Mesodermal cell (in vitro differentiated cells): ENCODE data around the gene PCSK5.
"Not testable (repeated sequence)": the region's sequence is repeated elsewhere in the genome, so short reads cannot be mapped to it uniquely, and the experiment has no call there.

Source experiments
- H3K27ac ChIP-seq: 2 replicates; pipeline ENCODE4 v1.7.0; 2013; ENCODE audit warnings: mild to moderate bottlenecking, low read depth, low read length, moderate library complexity; ENCODE audit not compliant: severe bottlenecking
- H3K36me3 ChIP-seq: 2 replicates; pipeline ENCODE4 v1.7.1; 2013; ENCODE audit warnings: mild to moderate bottlenecking, low read length, moderate library complexity; ENCODE audit not compliant: control insufficient read depth, insufficient read depth
- H3K4me1 ChIP-seq: one replicate; pipeline ENCODE4 v1.7.1; 2013; ENCODE audit warnings: mild to moderate bottlenecking, low read length; ENCODE audit not compliant: insufficient read depth, control insufficient read depth, poor library complexity, severe bottlenecking
- H3K4me3 ChIP-seq: 2 replicates; pipeline ENCODE4 v1.7.0; 2013; ENCODE audit warnings: low read length, control low read depth, mild to moderate bottlenecking; ENCODE audit not compliant: insufficient read depth, poor library complexity, severe bottlenecking; ENCODE audit errors: extremely low read depth
- H3K9me3 ChIP-seq: 2 replicates; pipeline ENCODE4 v1.7.1; 2013; ENCODE audit warnings: mild to moderate bottlenecking, low read length, moderate library complexity; ENCODE audit not compliant: control insufficient read depth
- WGBS, 2 experiments: methylation state at CpG; one replicate each; pipeline ENCODE4 v1.1.5; 2013; ENCODE audit warnings: missing lambda C conversion rate in 2 of 2; ENCODE audit not compliant: insufficient coverage in 2 of 2; 5-methylcytosine and 5-hydroxymethylcytosine counted together

Gene PCSK5

DNA sequence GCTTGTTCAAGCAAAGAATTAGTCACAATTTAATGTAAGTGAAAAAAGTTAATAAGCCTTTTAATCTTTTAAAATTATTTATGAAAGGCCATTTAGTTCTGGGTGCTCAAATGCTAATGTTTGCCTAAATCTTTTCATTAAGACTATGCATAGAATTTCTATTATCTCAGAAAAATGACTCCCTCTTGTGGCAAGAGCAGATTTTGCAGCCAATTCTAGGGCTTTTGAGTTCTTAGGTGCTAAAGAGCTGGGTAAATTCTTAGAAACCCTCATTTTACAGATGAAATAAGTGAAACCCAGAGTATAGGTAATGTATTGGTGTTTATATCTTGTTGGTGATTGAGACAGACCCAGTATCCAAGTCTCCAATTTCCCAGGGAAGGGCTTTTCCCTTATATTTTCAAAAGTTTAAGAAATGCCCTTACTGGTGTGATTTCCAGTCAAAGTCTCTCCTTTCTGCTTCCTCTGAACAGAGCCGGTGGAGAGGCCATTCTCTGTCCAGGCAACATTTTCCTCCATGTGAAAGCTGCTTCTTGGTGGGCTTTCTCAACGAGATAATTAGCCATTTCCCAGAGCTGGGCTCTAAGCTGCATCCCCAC is 24.1 kb upstream of the PCSK5 start:
- 52 to 65% methylated on average over 2 of the region's 2 CpGs for WGBS, 2 experiments

DNA sequence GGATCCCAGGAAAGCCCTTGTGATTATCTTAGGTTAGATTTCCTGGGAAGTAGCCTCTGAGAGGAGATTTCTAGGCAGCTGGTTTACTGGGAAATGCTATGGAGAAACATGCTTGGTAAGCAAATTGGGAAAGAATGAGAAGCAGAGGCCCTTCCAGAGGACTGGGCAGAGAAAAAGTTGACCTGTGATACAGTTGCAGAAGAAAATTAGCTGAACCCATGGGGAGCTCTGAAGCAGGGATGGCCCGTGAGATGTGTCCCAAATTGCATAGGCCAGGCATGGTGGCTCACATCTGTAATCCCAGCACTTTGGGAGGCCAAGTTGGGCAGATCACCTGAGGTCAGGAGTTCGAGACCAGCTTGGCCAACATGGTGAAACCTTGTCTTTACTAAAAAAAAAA is 21.9 kb upstream of the PCSK5 start:
- H3K27ac ChIP-seq, H3K4me1 ChIP-seq, H3K4me3 ChIP-seq, H3K9me3 ChIP-seq, H3K36me3 ChIP-seq: not testable (repeated sequence)
- 89 to 100% methylated on average over 1 of the region's 2 CpGs for WGBS, 2 experiments

More for the DNA sequence above, 24.1 kb upstream of the PCSK5 start:
- Histone ChIP-seq H3K4me1 (no peaks in the 10 kb centered on the region), H3K36me3 (no peaks in the 10 kb centered on the region), H3K27ac (no peak overlapping the region), H3K9me3 (no peaks in the 10 kb centered on the region), H3K4me3 (no peak overlapping the region)

DNA sequence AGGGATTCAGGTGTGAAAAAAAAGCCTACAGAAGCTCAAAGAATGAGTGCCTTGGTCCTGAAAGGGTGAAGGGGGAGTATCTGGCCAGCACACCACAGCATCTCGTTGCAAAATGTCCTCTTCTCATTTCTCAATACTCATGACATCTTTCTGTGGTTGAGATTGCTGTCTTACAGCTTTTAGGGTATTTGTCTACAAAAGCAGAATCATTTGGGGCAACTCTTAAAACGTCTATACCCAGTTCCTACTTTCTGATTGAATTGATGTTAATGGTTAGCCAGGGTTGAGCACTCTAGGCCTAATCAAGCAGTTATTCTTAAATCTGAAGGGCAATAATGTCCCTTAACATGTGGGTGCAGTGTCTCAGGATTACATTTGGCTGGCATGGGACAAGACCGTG is 21.2 kb upstream of the PCSK5 start:
- H3K9me3 ChIP-seq = no peaks in the 10 kb centered on the region
- 80% methylated on average over 1 of the region's 3 CpGs; no CpG with 5 or more reads in 1 of the 2 experiments for WGBS, 2 experiments
- H3K27ac ChIP-seq = no peak overlapping the region
- H3K4me3 ChIP-seq = no peak overlapping the region
- H3K36me3 ChIP-seq = no peaks in the 10 kb centered on the region
- no peaks in the 10 kb centered on the region for H3K4me1 ChIP-seq

DNA sequence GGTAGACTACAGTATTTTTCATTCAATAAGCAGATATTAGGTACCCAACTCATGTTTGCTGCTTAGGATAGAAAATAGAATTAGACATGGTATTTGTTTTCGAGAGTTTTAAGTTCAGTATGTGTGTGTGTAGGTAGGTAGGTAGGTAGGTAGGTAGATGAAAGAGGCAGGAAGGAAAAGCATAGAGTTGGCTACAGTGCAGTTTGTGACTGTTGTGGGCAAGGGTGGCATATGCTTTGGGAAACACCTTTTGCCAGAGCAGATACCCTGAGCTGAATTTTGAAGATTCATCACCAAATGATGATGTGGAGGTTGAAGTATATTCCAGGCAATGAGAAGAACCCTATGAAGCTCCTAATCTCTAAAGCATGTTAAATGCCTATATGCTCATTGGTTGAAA is 20.0 kb upstream of the PCSK5 start:
- H3K4me1 ChIP-seq = no peaks in the 10 kb centered on the region
- WGBS, 2 experiments = 57 to 100% methylated on average over 1 of the region's 1 CpG
- no peaks in the 10 kb centered on the region for H3K9me3 ChIP-seq
- no peak overlapping the region for H3K27ac ChIP-seq
- H3K4me3 ChIP-seq = no peak overlapping the region
- no peaks in the 10 kb centered on the region for H3K36me3 ChIP-seq

DNA sequence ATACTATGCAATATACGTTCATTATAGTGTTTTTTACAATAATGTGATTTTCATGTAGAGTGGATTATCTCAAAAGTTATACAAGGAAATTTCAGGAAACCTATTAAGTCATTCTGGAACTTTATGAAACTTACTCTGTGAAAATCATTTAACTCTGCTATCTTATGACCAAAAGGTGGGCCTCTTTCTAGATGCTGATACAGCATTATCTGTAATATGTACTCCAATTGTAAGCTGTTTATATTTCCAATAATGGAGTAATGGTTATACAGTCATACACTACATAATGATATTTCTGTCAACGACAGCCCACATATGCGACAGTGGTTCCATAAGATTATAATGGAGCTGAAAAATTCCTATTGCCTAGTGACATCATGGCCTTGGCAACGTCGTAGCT is 18.8 kb upstream of the PCSK5 start:
- WGBS, 2 experiments = no CpG with 5 or more reads among the region's 5 CpGs
- no peaks in the 10 kb centered on the region for H3K4me1 ChIP-seq
- no peak overlapping the region for H3K4me3 ChIP-seq
- H3K9me3 ChIP-seq = no peaks in the 10 kb centered on the region
- no peaks in the 10 kb centered on the region for H3K36me3 ChIP-seq
- no peak overlapping the region for H3K27ac ChIP-seq

DNA sequence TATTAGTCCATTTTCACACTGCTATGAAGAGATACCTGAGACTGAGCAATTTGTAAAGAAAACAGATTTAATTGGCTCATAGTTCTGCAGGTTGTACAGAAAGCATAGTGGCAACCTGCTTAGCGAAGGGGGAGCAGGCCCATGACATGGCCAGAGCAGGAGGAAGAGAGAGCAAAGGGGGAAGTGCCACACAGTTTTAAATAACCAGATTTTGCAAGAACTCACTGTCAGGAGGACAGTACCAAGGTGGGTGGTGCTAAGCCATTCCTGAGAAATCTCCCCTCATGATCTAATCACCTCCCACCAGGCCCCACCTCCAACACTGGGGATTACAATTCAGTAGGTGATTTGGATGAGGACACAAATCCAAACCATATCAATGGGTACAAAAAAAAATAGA is 16.8 kb upstream of the PCSK5 start:
- Histone ChIP-seq H3K4me1 (no peaks in the 10 kb centered on the region), H3K36me3 (no peaks in the 10 kb centered on the region), H3K27ac (no peak overlapping the region), H3K9me3 (no peaks in the 10 kb centered on the region), H3K4me3 (no peak overlapping the region)
- 100% methylated on average over 1 of the region's 1 CpG for WGBS, 2 experiments

DNA sequence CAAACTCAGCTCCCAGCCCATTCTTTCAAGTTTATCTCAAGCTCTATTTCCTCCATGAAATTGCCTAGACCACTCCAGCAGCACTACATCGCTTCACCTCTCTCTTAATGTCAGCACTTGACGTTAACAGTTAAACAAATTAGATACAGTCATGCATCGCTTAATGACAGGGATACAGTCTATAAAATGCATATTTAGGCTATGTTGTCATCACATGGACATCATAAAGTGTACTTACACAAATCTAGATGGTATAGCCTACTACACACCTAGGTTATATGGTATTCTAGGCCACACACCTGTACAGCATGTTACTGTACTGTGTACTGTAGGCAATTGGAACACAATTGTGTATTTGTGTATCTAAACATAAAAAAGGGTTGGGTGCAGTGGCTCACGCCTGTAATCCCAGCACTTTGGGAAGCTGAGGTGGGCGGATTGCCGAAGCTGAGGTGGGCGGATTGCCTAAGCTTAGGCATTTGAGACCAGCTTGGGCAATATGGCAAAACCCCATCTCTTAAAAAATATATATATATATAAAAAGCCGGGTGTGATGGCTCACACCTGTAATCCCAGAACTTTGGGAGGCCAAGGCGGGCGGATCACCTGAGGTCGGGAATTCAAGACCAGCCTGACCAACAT is 13.4 kb upstream of the PCSK5 start:
- WGBS, 2 experiments = 92 to 100% methylated on average over 2 of the region's 11 CpGs
- Histone ChIP-seq H3K9me3 (no peaks in the 10 kb centered on the region), H3K4me3 (no peak overlapping the region), H3K36me3 (no peaks in the 10 kb centered on the region), H3K4me1 (no peaks in the 10 kb centered on the region), H3K27ac (no peak overlapping the region)

DNA sequence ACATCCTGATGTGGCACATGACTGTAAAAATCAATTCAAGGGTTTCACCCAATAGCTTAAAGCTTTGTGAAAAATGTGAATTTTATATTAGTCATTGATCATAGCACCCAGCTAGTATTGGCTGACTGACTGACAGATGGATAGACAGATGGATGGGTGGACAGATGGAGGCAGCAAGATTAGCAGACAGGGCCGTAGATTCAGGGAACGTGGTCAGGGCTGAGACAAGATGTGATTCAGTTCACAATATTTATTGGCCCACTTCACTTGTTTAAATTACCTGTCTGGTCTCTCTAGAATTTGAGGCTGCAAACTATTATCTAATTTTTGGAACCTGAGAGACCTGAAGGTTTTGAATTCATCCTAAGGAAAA is 12.0 kb upstream of the PCSK5 start:
- Histone ChIP-seq H3K4me1 (no peaks in the 10 kb centered on the region), H3K27ac (no peak overlapping the region), H3K36me3 (no peaks in the 10 kb centered on the region), H3K9me3 (no peaks in the 10 kb centered on the region), H3K4me3 (no peak overlapping the region)
- WGBS, 2 experiments = no CpG with 5 or more reads among the region's 2 CpGs

DNA sequence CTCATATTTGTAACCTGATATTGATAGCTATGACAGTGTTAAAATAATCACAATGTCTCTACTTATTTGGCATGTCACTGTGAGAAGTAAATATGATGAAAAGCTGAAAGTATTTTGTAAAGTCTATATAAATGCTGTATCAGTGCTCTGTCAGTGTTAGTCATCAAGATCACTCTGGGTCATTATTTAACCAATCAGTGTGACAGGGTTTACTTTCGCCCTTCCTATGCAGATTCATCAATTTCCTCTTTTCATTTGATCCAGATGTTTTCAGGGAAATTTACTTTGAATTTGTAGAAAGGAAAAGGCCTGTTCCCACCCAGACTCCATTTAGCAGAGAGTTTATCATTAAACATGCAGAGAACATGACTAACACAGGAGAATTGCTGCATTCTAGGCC is 9.9 kb upstream of the PCSK5 start:
- Histone ChIP-seq H3K36me3 (no peaks in the 10 kb centered on the region), H3K27ac (no peak overlapping the region), H3K4me1 (no peaks in the 10 kb centered on the region), H3K9me3 (no peaks in the 10 kb centered on the region), H3K4me3 (no peak overlapping the region)
- no CpG with 5 or more reads among the region's 1 CpG for WGBS, 2 experiments

DNA sequence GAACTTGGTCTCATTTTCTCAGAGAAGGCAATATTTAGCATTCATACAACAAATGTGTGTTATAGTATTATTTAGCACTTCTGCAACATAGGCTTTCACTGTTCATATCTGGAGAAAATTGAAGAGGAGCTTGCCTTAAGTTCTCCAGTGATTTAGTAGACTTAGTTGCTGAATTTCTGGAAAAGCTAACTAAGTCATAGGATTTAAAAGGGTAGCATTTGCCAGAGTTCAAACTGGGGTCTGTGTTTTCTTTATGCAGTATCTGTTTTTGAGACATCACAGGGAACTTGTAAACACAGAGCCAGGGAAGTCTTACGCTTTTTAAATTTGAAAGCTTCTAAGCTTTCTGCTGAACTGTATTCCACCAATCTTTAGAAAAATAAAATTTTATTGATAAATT is 8.7 kb upstream of the PCSK5 start:
- Histone ChIP-seq H3K27ac (no peak overlapping the region), H3K4me1 (no peaks in the 10 kb centered on the region), H3K9me3 (no peaks in the 10 kb centered on the region), H3K4me3 (no peak overlapping the region), H3K36me3 (no peaks in the 10 kb centered on the region)
- no CpG with 5 or more reads among the region's 1 CpG for WGBS, 2 experiments

DNA sequence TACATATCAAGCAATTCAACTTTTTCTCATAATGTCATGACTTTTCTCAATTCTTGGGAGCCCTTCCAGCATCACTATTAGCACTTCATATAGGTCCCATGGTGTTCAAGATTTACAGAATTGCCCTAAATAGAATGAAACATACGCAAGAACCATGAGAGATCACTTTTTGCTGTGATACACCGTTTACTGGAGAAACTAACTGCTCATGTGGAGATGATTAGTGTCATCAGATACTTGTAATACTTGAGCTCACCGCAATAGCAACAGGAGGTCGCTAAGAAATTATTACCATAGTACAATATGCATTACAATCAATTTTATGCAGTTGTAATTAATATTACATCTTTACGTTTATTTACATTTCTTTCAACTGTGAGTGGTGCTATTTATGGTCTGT is 4.8 kb upstream of the PCSK5 start:
- Histone ChIP-seq H3K4me1 (no peaks in the 10 kb centered on the region), H3K36me3 (no peaks in the 10 kb centered on the region), H3K9me3 (no peaks in the 10 kb centered on the region), H3K27ac (no peak overlapping the region), H3K4me3 (no peak overlapping the region)
- 90 to 100% methylated on average over 1 to 2 of the region's 5 CpGs for WGBS, 2 experiments
